HepG2 (cell line): ENCODE measurements around the gene DENND11. TPM values are rescaled to one million over a fixed set of nuclear protein-coding genes. Genes with fewer than 3 reads are reported as not detected.

Experiments
- ATAC-seq: fragments of 200-7000 bp; cut with Tn5 transposase; 3 replicates; pipeline ENCODE4 v1.9.1; 2020; ENCODE audit warnings: mild to moderate bottlenecking, moderate library complexity
- BruUV-seq: library from RNA; stranded (reverse); fragments of 400-500 nt; replicated peaks from 2 replicates; lab custom pipeline; 2021; lab: Mats Ljungman, UMichigan
- CTCF ChIA-PET: fragments of 300-600 bp; formaldehyde crosslinking; extraction: SDS; loops from one replicate; lab custom pipeline; 2021; ENCODE audit warnings: low total read pairs, inconsistent platforms, low intra/inter-chr PET ratio; lab: Yijun Ruan, JAX
- POLR2A ChIA-PET: fragments of 350-600 bp; sonication (Branson Sonifier 250); formaldehyde crosslinking; loops from one replicate; lab custom pipeline; 2020; ENCODE audit warnings: antibody characterized with exemption, inconsistent platforms; lab: Yijun Ruan, JAX
- DNase-seq: peaks from one replicate; pipeline ENCODE4 v3.0.0-alpha.2; 2015; ENCODE audit warnings: low spot score
- FAIRE-seq: peaks from 3 replicates; lab custom pipeline; 2011; peaks lifted over from hg19 to GRCh38; lab: Jason Lieb, UNC
- H2AFZ ChIP-seq: one replicate; pipeline ENCODE4 v1.6.1; 2011; ENCODE audit warnings: low read length, inconsistent platforms
- H3K27ac ChIP-seq: fragments of 300-600 bp; 3 replicates; pipeline ENCODE4 v1.8.0; 2011; ENCODE audit warnings: mixed run types, mild to moderate bottlenecking, mixed read lengths, low read length, inconsistent platforms; ENCODE audit not compliant: insufficient read depth; ENCODE audit errors: extremely low read length
- H3K27me3 ChIP-seq, 2 experiments: fragments of 200-600 bp in 1 of 2; 2 replicates in 1 of 2; 3 replicates in 1 of 2; pipeline versions ENCODE4 v1.6.0 to v1.8.0; 2011; ENCODE audit warnings: low read length in 2 of 2, mild to moderate bottlenecking in 2 of 2, moderate library complexity in 2 of 2, inconsistent platforms in 1 of 2; ENCODE audit not compliant: insufficient read depth in 2 of 2, control insufficient read depth in 1 of 2
- H3K36me3 ChIP-seq, 2 experiments: fragments of 200-600 bp in 1 of 2; replicated peaks in 1 of 2; 2 replicates in 1 of 2; 3 replicates in 1 of 2; pipeline versions ENCODE4 v1.5.1 to v1.8.0; 2011; ENCODE audit warnings: low read length in 2 of 2, inconsistent platforms in 1 of 2; ENCODE audit not compliant: insufficient read depth in 2 of 2, control insufficient read depth in 1 of 2
- H3K4me1 ChIP-seq: 2 replicates; pipeline ENCODE4 v1.5.1; 2012; ENCODE audit warnings: low read length, inconsistent platforms; ENCODE audit not compliant: insufficient read depth
- H3K4me2 ChIP-seq: 2 replicates; pipeline ENCODE4 v1.6.0; 2011; ENCODE audit warnings: low read depth, low read length, inconsistent platforms
- H3K4me3 ChIP-seq, 3 experiments: fragments of 200-600 bp in 1 of 3; sonication (generic), shearing (Covaris generic) in 1 of 3; replicated peaks in 1 of 3; 2 replicates each; pipeline ENCODE4 v1.5.1; 2011 to 2016; ENCODE audit warnings: low read length in 3 of 3, inconsistent platforms in 2 of 3, low read depth in 2 of 3, mild to moderate bottlenecking in 2 of 3, control low read depth in 1 of 3, mixed read lengths in 1 of 3; ENCODE audit not compliant: insufficient read depth in 1 of 3
- H3K79me2 ChIP-seq: one replicate; pipeline ENCODE4 v1.6.1; 2011; ENCODE audit warnings: low read length, inconsistent platforms; ENCODE audit not compliant: insufficient read depth
- H3K9ac ChIP-seq: 2 replicates; pipeline ENCODE4 v1.6.0; 2011; ENCODE audit warnings: mild to moderate bottlenecking, low read depth, low read length, inconsistent platforms; ENCODE audit not compliant: insufficient read depth
- H3K9me3 ChIP-seq: 2 replicates; pipeline ENCODE4 v1.5.1; 2012; ENCODE audit warnings: mild to moderate bottlenecking, low read length
- H4K20me1 ChIP-seq: 2 replicates; pipeline ENCODE4 v1.6.0; 2011; ENCODE audit warnings: inconsistent platforms, mild to moderate bottlenecking, low read length, moderate library complexity; ENCODE audit not compliant: insufficient read depth
- ARNTL ChIP-seq: sonication (generic); formaldehyde crosslinking; IDR thresholded peaks from 2 replicates; pipeline ENCODE4 v1.4.0; 2020; ENCODE audit warnings: mild to moderate bottlenecking, missing genetic modification reagents
- ATF4 ChIP-seq, 2 experiments: fragments of 450-650 bp in 1 of 2; sonication (generic) in 1 of 2; formaldehyde crosslinking; IDR thresholded peaks; 2 replicates each; pipeline versions ENCODE4 v1.5.0 to v1.8.0; 2020 to 2022; ENCODE audit warnings: mild to moderate bottlenecking in 1 of 2, missing genetic modification reagents in 1 of 2
- CEBPG ChIP-seq: IDR thresholded peaks from 2 replicates; pipeline ENCODE4 v1.6.1; 2016
- HOMEZ ChIP-seq: IDR thresholded peaks from 2 replicates; pipeline ENCODE4 v1.6.1; 2016; ENCODE audit warnings: low read depth
- MLLT10 ChIP-seq: sonication (generic); formaldehyde crosslinking; IDR thresholded peaks from 2 replicates; pipeline ENCODE4 v1.4.0; 2020; ENCODE audit warnings: missing genetic modification reagents
- NR3C1 ChIP-seq: sonication (generic); formaldehyde crosslinking; IDR thresholded peaks from 2 replicates; pipeline ENCODE4 v1.4.0; 2020; ENCODE audit warnings: missing genetic modification reagents
- RBM39 ChIP-seq: fragments of 200-400 bp; formaldehyde crosslinking; IDR thresholded peaks from one replicate; pipeline ENCODE4 v1.6.1; 2018; ENCODE audit warnings: antibody characterized with exemption, mild to moderate bottlenecking, low read depth, low read length; ENCODE audit not compliant: poor library complexity, severe bottlenecking
- SNAI1 ChIP-seq: sonication (generic); formaldehyde crosslinking; IDR thresholded peaks from 2 replicates; pipeline ENCODE4 v1.5.0; 2020; ENCODE audit warnings: mild to moderate bottlenecking, missing genetic modification reagents, borderline replicate concordance
- TCF7 ChIP-seq: sonication (generic); IDR thresholded peaks from 2 replicates; pipeline ENCODE4 v1.6.1; 2016; ENCODE audit warnings: antibody characterized with exemption, low read depth
- WIZ ChIP-seq: sonication (generic); formaldehyde crosslinking; IDR thresholded peaks from 2 replicates; pipeline ENCODE4 v1.5.1; 2020; ENCODE audit warnings: mild to moderate bottlenecking, missing genetic modification reagents
- ZNF180 ChIP-seq: sonication (generic); formaldehyde crosslinking; IDR thresholded peaks from 2 replicates; pipeline ENCODE4 v1.4.0; 2020; ENCODE audit warnings: low read depth, missing genetic modification reagents, borderline replicate concordance
- ZNF546 ChIP-seq: sonication (generic); formaldehyde crosslinking; conservative IDR thresholded peaks from 2 replicates; pipeline ENCODE4 v1.8.1; 2023; ENCODE audit warnings: mild to moderate bottlenecking, missing genetic modification reagents
- ZNF639 ChIP-seq: conservative IDR thresholded peaks from 2 replicates; pipeline ENCODE4 v1.6.1; 2018; ENCODE audit warnings: missing genetic modification reagents
- ZNF7 ChIP-seq: IDR thresholded peaks from 2 replicates; pipeline ENCODE4 v1.6.1; 2016; ENCODE audit warnings: missing biosample characterization, missing genetic modification reagents
- ZNF816 ChIP-seq: sonication (generic); formaldehyde crosslinking; IDR thresholded peaks from 2 replicates; pipeline ENCODE4 v1.8.0; 2022; ENCODE audit warnings: missing genetic modification reagents, mild to moderate bottlenecking, borderline replicate concordance
- WGBS: methylation state at CpG from one replicate; pipeline ENCODE4 v1.1.6; 2017; ENCODE audit warnings: low lambda C conversion rate; 5-methylcytosine and 5-hydroxymethylcytosine counted together
- in situ Hi-C: cut with HindIII; loops from 2 replicates; pipeline ENCODE4 v1.10.0; 2017; ENCODE audit warnings: low pct_unique_long_range_greater_than_20kb; ENCODE audit not compliant: extremely low pct_ligation_motif_present
- intact Hi-C: fragments of 100-400 bp; cut with micrococcal nuclease; formaldehyde crosslinking; loops from one replicate; pipeline ENCODE4 v1.10.0; 2022; ENCODE audit not compliant: unreplicated experiment
- polyA plus RNA-seq, 8 experiments: library from polyadenylated mRNA; depleted of rRNA in 3 of 8; stranded (reverse) in 7 of 8; unstranded in 1 of 8; fragments of >200 nt; fragmentation: Illumina TruSeq in 4 of 8; extraction: Trizol in 4 of 8; gene quantifications; 2 replicates each; pipeline versions ENCODE4 v1.2.1 to v1.2.3, GENCODE V29; 2011 to 2016; ENCODE audit warnings: low read depth in 4 of 8, missing spikeins in 1 of 8, mixed read lengths in 1 of 8; ENCODE audit not compliant: insufficient read depth in 1 of 8
- total RNA-seq, 5 experiments: library from RNA; depleted of rRNA; stranded (reverse); fragments of >200 nt; fragmentation: Illumina TruSeq; extraction: Trizol; gene quantifications; 2 replicates each; pipeline ENCODE4 v1.2.3, GENCODE V29; 2016; ENCODE audit warnings: low read depth in 1 of 5
- TF ChIP-seq, protein P1 (sequence below): sonication (generic); formaldehyde crosslinking; IDR thresholded peaks from 2 replicates; pipeline ENCODE4 v1.5.1; 2020; ENCODE audit warnings: missing genetic modification reagents, mild to moderate bottlenecking, borderline replicate concordance

DENND11 gene
- total and polyA plus RNA-seq, 2 of the 13 experiments (the other 11 are each of a cell fraction or from before 2014, with no cell fraction given) = 7.1 to 10.5 TPM

DNA sequence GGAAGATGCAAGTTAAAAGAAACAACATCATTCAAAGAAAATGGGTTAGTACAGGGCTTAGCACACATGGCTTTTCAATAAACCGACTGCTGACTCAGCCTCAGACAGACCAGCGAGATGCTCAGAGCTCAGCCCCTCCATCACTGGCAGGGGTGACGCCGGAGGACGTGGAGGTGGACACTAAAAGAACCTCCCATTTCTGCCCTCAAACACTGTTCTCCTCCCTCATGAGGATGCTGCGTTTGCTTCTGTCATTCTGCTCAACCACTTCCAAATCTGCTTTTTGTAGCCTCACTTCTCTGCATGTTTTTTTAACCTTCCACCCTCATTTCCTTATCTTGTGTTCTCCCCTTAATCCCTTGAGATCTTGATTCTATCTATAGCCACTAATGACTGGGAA is 15.3 kb downstream of the DENND11 start:
- Histone ChIP-seq H3K9ac (no peak overlapping the region), H3K79me2 (no peaks in the 10 kb centered on the region), H3K4me1 (peaks cover 31% of the 10 kb centered on the region)
- BruUV-seq = no TSS peak
- POLR2A ChIA-PET = interaction anchor here (1.5 kb wide), 1 partner anchor 9 kb away, joined by 3 read pairs; no protein-coding TSS in a partner anchor
- CTCF ChIA-PET = no interaction called here
- no peak for DNase-seq
- TF ChIP-seq TCF7 (no peak), ARNTL (no peak), SNAI1 (CRISPR knock-in tag) (no peak), RBM39 (no peak), ZNF546 (CRISPR knock-in tag) (no peak), WIZ (CRISPR knock-in tag) (no peak), MLLT10 (no peak), ATF4 (CRISPR knock-in tag; IDR thresholded peaks at IDR 0.05) (no peak), CEBPG (no peak)
- TF ChIP-seq, all 625 proteins: peak for 0
- in situ Hi-C loops = no loop called here
- Histone ChIP-seq H3K36me3 (peaks cover 2 to 14% of the 10 kb centered on the region in 2 experiments; a peak in 3 of 5 replicates), H3K4me2 (no peak overlapping the region), H2AFZ (no peak overlapping the region), H3K4me3 (no peak overlapping the region), H4K20me1 (0 out of 2 replicates have a peak, but pooled peaks cover 6% of the 10 kb centered on the region), H3K27me3 (no peaks in the 10 kb centered on the region), H3K9me3 (no peaks in the 10 kb centered on the region), H3K27ac (no peak overlapping the region)
- WGBS = 96% methylated on average over 6 of the region's 6 CpGs
- intact Hi-C loops = no loop called here
- no peak for FAIRE-seq
- ATAC-seq = no peak

GRCh38 chr7:141686074-141686473 is 15.9 kb downstream of the DENND11 start:
- H2AFZ ChIP-seq = no peak overlapping the region
- H3K27ac ChIP-seq = no peak overlapping the region
- no peaks in the 10 kb centered on the region for H3K79me2 ChIP-seq
- no peak overlapping the region for H3K9ac ChIP-seq
- no peak for DNase-seq
- 0 out of 2 replicates have a peak, but pooled peaks cover 6% of the 10 kb centered on the region for H4K20me1 ChIP-seq
- BruUV-seq = no TSS peak
- POLR2A ChIA-PET = interaction anchor here (1.5 kb wide), 1 partner anchor 10 kb away, joined by 3 read pairs; no protein-coding TSS in a partner anchor
- no peak overlapping the region for H3K4me2 ChIP-seq
- no peak for FAIRE-seq
- H3K9me3 ChIP-seq = no peaks in the 10 kb centered on the region
- no peaks in the 10 kb centered on the region for H3K27me3 ChIP-seq
- in situ Hi-C loops (no loop called here), intact Hi-C loops (no loop called here)
- WGBS = 96% methylated on average over 3 of the region's 3 CpGs
- no peak overlapping the region for H3K4me3 ChIP-seq
- CTCF ChIA-PET = no interaction called here
- H3K36me3 ChIP-seq = peaks cover 2 to 14% of the 10 kb centered on the region in 2 experiments; a peak in 3 of 5 replicates
- ATAC-seq = no peak
- peaks cover 26% of the 10 kb centered on the region for H3K4me1 ChIP-seq
- no peak for TF ChIP-seq ZNF639 (CRISPR knock-in tag)
- TF ChIP-seq, protein P1, sequence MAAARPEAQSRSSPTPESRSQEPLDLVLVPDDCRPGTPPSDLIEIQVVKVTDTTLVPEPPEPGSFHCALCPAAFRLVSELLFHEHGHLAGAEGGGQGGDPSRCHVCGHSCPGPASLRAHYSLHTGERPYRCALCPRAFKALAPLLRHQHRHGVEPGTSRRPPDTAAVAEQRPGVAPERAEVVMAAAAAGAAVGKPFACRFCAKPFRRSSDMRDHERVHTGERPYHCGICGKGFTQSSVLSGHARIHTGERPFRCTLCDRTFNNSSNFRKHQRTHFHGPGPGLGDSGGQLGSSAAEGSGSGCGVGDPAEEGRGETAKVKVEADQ = no peak
- no peak for TF ChIP-seq ZNF180 (CRISPR knock-in tag)
- TF ChIP-seq HOMEZ (CRISPR knock-in tag) = no peak
- no peak for TF ChIP-seq ZNF816 (CRISPR knock-in tag)
- no peak for TF ChIP-seq ZNF7 (CRISPR knock-in tag)
- TF ChIP-seq NR3C1 (CRISPR knock-in tag) = no peak
